ENCODE data around the gene IL32. TPM values are rescaled to one million over a fixed set of nuclear protein-coding genes. Genes with fewer than 3 reads are reported as not detected.

IL32 gene
- total RNA-seq, 1 donor from 2014 or later, result 1.4 TPM

GRCh38 chr16:3096362-3096761 is 30.9 kb downstream of the IL32 start:
- TF ChIP-seq CTCF (IDR thresholded peaks at IDR 0.05) (no peak), EZH2 (IDR thresholded peaks at IDR 0.05) (no peak), EZH2phosphoT487 (IDR thresholded peaks at IDR 0.05) (no peak)
- no peak for DNase-seq (ENCODE audit: low spot score)
- Histone ChIP-seq H3K4me2 (no peak overlapping the region), H3F3A (ENCODE audit: low read depth) (peaks cover 33% of the 10 kb centered on the region), H3K79me2 (ENCODE audit: low read depth) (peaks cover 38% of the 10 kb centered on the region), H3K4me3 (no peak overlapping the region), H2AFZ (replicated peaks) (no peak overlapping the region), H3K4me1 (peaks cover 28% of the 10 kb centered on the region), H4K20me1 (ENCODE audit: low read depth) (no peaks in the 10 kb centered on the region), H3K9me3 (ENCODE audit: low read depth) (no peaks in the 10 kb centered on the region), H3K27me3 (peaks cover 6% of the 10 kb centered on the region), H3K27ac (no peak overlapping the region), H3K9ac (no peak overlapping the region), H3K36me3 (no peaks in the 10 kb centered on the region)
- Mint-ChIP-seq H3K27me3 (ENCODE audit: insufficient read depth, low read depth) (peaks cover 20% of the 10 kb centered on the region), H3K4me3 (no peak overlapping the region), H3K27ac (no peak overlapping the region), H3K9me3 (no peaks in the 10 kb centered on the region), H3K4me1 (peaks cover 40% of the 10 kb centered on the region), H3K36me3 (no peaks in the 10 kb centered on the region)

DNA sequence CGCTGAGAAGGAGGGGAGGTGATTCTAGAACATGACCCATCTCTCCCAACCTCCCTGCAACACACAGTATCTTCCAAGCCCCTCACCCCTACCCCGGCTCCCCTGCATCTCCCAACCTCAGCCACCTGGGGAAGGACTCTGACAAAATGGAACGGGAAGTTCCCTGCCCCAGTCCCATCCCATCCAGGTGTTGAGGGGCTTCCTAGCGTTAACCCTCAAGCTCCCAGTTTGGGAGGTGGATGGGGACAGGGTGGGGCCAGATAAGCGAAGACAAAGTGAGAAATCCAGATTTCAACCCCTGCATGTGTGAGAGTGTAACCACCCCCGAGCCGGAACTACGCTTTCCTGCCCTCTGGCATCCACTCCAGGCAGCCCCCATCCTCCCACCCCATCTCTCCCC is 31.8 kb downstream of the IL32 start:
- Mint-ChIP-seq H3K27me3 (ENCODE audit: insufficient read depth, low read depth) (peaks cover 18% of the 10 kb centered on the region), H3K27ac (no peak overlapping the region), H3K4me3 (peak overlapping the region; percentile 2), H3K9me3 (no peaks in the 10 kb centered on the region), H3K4me1 (peaks cover 44% of the 10 kb centered on the region), H3K36me3 (no peaks in the 10 kb centered on the region)
- Histone ChIP-seq H3K27me3 (peaks cover 6% of the 10 kb centered on the region), H3K36me3 (no peaks in the 10 kb centered on the region), H3K4me2 (peak overlapping the region; percentile 81), H3K79me2 (ENCODE audit: low read depth) (peaks cover 38% of the 10 kb centered on the region), H4K20me1 (ENCODE audit: low read depth) (no peaks in the 10 kb centered on the region), H3K9ac (no peak overlapping the region), H3K27ac (no peak overlapping the region), H3K9me3 (ENCODE audit: low read depth) (no peaks in the 10 kb centered on the region), H3K4me3 (no peak overlapping the region), H3K4me1 (peaks cover 31% of the 10 kb centered on the region), H2AFZ (replicated peaks) (no peak overlapping the region), H3F3A (ENCODE audit: low read depth) (peaks cover 42% of the 10 kb centered on the region)
- no peak for DNase-seq (ENCODE audit: low spot score)
- TF ChIP-seq CTCF (IDR thresholded peaks at IDR 0.05), result no peak
- no peak for TF ChIP-seq EZH2phosphoT487 (IDR thresholded peaks at IDR 0.05)
- no peak for TF ChIP-seq EZH2 (IDR thresholded peaks at IDR 0.05)

GRCh38 chr16:3098459-3099394 is 33.3 kb downstream of the IL32 start, which contains the start of gene ZSCAN10:
Gene ZSCAN10 (minus strand): TSS chr16:3099294. CDS start chr16:3092937, 6,357 bp downstream.
- Histone ChIP-seq H3K4me3 (peak within 1 kb of the TSS; percentile 47), H3K36me3 (no peaks in the 10 kb centered on the region), H3F3A (ENCODE audit: low read depth) (peaks cover 57% of the 10 kb centered on the region), H4K20me1 (ENCODE audit: low read depth) (no peaks in the 10 kb centered on the region), H3K27ac (no peak within 1 kb of the TSS), H3K9ac (no peak within 1 kb of the TSS), H3K4me2 (peak within 1 kb of the TSS; percentile 81), H3K79me2 (ENCODE audit: low read depth) (peaks cover 37% of the 10 kb centered on the region), H2AFZ (replicated peaks) (peak within 1 kb of the TSS; percentile 36), H3K27me3 (peaks cover 6% of the 10 kb centered on the region), H3K4me1 (peaks cover 31% of the 10 kb centered on the region), H3K9me3 (ENCODE audit: low read depth) (no peaks in the 10 kb centered on the region)
- DNase-seq (ENCODE audit: low spot score), result peak; percentile 35
- H3K27ac Mint-ChIP-seq, result peak within 1 kb of the TSS; percentile 91
- no peaks in the 10 kb centered on the region for H3K36me3 Mint-ChIP-seq
- peaks cover 47% of the 10 kb centered on the region for H3K4me1 Mint-ChIP-seq
- no peaks in the 10 kb centered on the region for H3K9me3 Mint-ChIP-seq
- H3K27me3 Mint-ChIP-seq (ENCODE audit: insufficient read depth, low read depth), result peaks cover 20% of the 10 kb centered on the region
- peak within 1 kb of the TSS; percentile 83 for H3K4me3 Mint-ChIP-seq
- TF ChIP-seq EZH2 (IDR thresholded peaks at IDR 0.05) (no peak), CTCF (IDR thresholded peaks at IDR 0.05) (no peak), EZH2phosphoT487 (IDR thresholded peaks at IDR 0.05) (no peak)

All from neural progenitor cell (in vitro differentiated cells).